ENCODE data around the gene LPAR3.

Gene LPAR3

DNA sequence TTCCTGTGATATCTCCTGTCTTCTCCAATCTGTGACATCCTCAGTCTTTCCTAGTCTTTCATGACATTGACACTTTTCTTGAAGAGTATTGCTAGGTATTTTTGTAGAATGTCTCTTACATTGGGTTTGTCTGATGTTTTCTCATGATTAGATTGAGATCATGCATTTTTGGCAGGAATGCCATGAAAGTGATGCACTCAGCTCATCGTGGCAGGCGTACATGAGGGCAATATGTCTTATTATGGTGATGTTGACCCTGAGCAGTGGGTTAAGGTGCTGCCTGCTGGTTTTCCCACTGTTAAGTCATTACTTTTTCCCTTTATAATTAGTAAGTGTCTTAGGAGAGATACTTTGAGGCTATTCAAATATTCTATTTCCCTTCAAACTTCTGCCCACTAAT lies 122.5 kb downstream of the LPAR3 start:
- no peak for ATAC-seq (ENCODE audit: low read depth)
- TF ChIP-seq, protein P1, sequence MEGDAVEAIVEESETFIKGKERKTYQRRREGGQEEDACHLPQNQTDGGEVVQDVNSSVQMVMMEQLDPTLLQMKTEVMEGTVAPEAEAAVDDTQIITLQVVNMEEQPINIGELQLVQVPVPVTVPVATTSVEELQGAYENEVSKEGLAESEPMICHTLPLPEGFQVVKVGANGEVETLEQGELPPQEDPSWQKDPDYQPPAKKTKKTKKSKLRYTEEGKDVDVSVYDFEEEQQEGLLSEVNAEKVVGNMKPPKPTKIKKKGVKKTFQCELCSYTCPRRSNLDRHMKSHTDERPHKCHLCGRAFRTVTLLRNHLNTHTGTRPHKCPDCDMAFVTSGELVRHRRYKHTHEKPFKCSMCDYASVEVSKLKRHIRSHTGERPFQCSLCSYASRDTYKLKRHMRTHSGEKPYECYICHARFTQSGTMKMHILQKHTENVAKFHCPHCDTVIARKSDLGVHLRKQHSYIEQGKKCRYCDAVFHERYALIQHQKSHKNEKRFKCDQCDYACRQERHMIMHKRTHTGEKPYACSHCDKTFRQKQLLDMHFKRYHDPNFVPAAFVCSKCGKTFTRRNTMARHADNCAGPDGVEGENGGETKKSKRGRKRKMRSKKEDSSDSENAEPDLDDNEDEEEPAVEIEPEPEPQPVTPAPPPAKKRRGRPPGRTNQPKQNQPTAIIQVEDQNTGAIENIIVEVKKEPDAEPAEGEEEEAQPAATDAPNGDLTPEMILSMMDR (IDR thresholded peaks at IDR 0.05; ENCODE audit: poor library complexity, severe bottlenecking), result no peak
- Histone ChIP-seq H3K36me3 (ENCODE audit: low read depth) (no peaks in the 10 kb centered on the region), H3K9me3 (ENCODE audit: severe bottlenecking) (no peaks in the 10 kb centered on the region), H3K27me3 (ENCODE audit: insufficient read depth, poor library complexity, severe bottlenecking) (no peaks in the 10 kb centered on the region), H3K27ac (ENCODE audit: poor library complexity, severe bottlenecking) (no peak overlapping the region), H3K4me1 (ENCODE audit: insufficient read depth, poor library complexity, severe bottlenecking) (peaks cover 6% of the 10 kb centered on the region), H3K4me3 (ENCODE audit: severe bottlenecking) (no peak overlapping the region)
- no peak for DNase-seq (ENCODE audit: low spot score)

DNA sequence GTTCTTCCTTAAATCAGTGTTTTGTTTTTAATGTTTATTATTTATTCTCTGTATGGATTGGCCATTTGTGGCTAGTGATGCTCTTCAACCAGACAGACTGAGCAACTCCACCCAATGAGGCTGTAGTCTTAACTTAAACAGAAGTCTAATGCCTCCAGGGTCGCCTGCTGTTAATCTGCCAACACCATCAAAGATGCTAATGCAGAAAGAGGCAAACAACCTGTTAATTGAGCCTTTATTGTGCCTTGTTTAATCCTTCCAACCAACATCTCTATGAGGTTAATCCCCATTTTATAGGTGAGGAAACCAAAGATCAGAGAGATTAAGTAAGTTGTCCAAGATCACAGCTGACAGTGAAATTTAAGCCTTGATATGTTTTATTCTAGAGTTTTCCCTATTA lies 123.4 kb downstream of the LPAR3 start:
- Histone ChIP-seq H3K27me3 (ENCODE audit: insufficient read depth, poor library complexity, severe bottlenecking) (no peaks in the 10 kb centered on the region), H3K36me3 (ENCODE audit: low read depth) (no peaks in the 10 kb centered on the region), H3K4me1 (ENCODE audit: insufficient read depth, poor library complexity, severe bottlenecking) (peaks cover 6% of the 10 kb centered on the region), H3K27ac (ENCODE audit: poor library complexity, severe bottlenecking) (no peak overlapping the region), H3K4me3 (ENCODE audit: severe bottlenecking) (no peak overlapping the region), H3K9me3 (ENCODE audit: severe bottlenecking) (no peaks in the 10 kb centered on the region)
- DNase-seq (ENCODE audit: low spot score), result no peak
- no peak for ATAC-seq (ENCODE audit: low read depth)
- TF ChIP-seq, protein P1 (IDR thresholded peaks at IDR 0.05; ENCODE audit: poor library complexity, severe bottlenecking), result no peak

DNA sequence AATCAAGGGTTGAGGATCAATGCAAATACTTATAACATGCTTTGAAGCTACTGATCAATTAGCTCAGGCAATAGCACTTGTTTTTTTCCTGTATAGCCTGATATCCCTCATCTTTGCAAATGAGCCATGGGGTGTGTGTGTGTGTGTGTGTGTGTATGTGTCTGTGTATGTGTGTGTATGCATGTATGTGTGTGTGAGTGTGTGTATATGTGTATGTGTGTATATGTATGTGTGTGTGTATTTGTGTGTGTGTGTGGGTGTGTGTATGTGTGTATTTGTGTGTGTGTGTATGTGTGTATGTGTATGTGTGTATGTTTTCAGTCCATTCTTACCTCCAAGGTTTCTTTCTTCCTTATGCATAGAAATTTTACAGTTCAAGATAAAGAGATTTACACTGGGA lies 124.4 kb downstream of the LPAR3 start:
- Histone ChIP-seq H3K9me3 (ENCODE audit: severe bottlenecking) (no peaks in the 10 kb centered on the region), H3K4me3 (ENCODE audit: severe bottlenecking) (no peak overlapping the region), H3K4me1 (ENCODE audit: insufficient read depth, poor library complexity, severe bottlenecking) (peaks cover 6% of the 10 kb centered on the region), H3K27ac (ENCODE audit: poor library complexity, severe bottlenecking) (no peak overlapping the region), H3K36me3 (ENCODE audit: low read depth) (no peaks in the 10 kb centered on the region), H3K27me3 (ENCODE audit: insufficient read depth, poor library complexity, severe bottlenecking) (no peaks in the 10 kb centered on the region)
- ATAC-seq (ENCODE audit: low read depth) (no peak), DNase-seq (ENCODE audit: low spot score) (no peak)
- TF ChIP-seq, protein P1 (IDR thresholded peaks at IDR 0.05; ENCODE audit: poor library complexity, severe bottlenecking), result no peak

DNA sequence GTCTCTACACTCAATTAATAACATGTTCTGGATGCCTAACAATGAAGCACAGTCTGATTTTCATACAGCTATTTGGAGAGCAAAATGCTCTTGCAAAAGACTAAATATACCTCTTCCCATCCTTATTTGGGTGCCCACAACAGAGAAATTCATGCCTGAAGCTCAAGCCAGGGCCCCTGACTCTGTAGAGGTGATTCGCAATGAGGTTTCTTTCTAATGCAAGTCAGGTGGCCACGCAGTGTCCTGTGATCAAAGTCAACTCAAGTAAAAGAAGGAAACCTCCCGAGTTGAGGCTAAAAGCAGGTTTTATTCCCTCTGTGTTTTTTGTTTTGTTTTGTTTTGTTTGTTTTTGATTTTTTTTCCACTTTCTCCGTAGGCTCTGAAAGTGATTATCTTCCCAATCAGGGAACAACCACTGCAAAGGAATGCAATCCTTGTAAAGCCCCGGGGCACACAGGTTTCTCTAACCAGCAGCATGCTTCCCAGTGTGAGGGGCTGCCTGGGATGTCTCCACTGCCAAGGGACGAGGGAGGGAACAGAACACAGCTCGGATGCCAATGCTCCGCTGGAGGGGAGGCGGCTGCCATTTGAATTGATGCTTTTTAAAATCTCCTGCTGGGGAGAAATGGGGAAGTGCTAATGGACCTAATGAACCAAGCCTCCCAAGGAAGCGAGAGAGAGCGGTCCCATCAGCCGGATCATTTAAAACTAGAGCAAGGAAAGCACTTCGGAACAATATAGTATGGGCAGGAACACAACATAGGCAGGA lies 128.9 kb downstream of the LPAR3 start:
- DNase-seq (ENCODE audit: low spot score), result no peak
- no peak overlapping the region for H3K27ac ChIP-seq (ENCODE audit: poor library complexity, severe bottlenecking)
- H3K4me1 ChIP-seq (ENCODE audit: insufficient read depth, poor library complexity, severe bottlenecking), result no peaks in the 10 kb centered on the region
- no peaks in the 10 kb centered on the region for H3K27me3 ChIP-seq (ENCODE audit: insufficient read depth, poor library complexity, severe bottlenecking)
- no peak overlapping the region for H3K4me3 ChIP-seq (ENCODE audit: severe bottlenecking)
- no peaks in the 10 kb centered on the region for H3K36me3 ChIP-seq (ENCODE audit: low read depth)
- H3K9me3 ChIP-seq (ENCODE audit: severe bottlenecking), result no peaks in the 10 kb centered on the region
- ATAC-seq (ENCODE audit: low read depth), result no peak
- TF ChIP-seq, protein P1 (IDR thresholded peaks at IDR 0.05; ENCODE audit: poor library complexity, severe bottlenecking), result no peak

DNA sequence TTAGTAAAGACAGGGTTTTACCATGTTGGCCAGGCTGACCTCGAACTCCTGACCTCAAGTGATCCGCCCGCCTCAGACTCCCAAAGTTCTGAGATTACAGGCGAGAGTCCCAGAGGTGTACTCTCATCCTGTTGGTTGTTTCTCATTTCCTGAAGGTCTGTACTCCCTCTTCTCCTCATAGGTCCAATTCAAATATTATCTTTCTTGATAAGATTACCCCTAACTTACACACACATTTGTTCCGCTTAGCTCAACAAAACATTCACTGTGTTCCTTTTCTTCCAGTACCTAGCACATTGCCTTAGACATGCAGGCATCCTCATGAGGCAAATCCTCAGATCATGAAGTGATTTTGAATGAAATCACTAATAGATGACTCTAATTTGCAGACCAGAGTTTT lies 130.3 kb downstream of the LPAR3 start:
- no peak overlapping the region for H3K27ac ChIP-seq (ENCODE audit: poor library complexity, severe bottlenecking)
- H3K4me3 ChIP-seq (ENCODE audit: severe bottlenecking), result no peak overlapping the region
- no peak for ATAC-seq (ENCODE audit: low read depth)
- no peaks in the 10 kb centered on the region for H3K9me3 ChIP-seq (ENCODE audit: severe bottlenecking)
- no peaks in the 10 kb centered on the region for H3K4me1 ChIP-seq (ENCODE audit: insufficient read depth, poor library complexity, severe bottlenecking)
- TF ChIP-seq, protein P1 (IDR thresholded peaks at IDR 0.05; ENCODE audit: poor library complexity, severe bottlenecking), result no peak
- no peaks in the 10 kb centered on the region for H3K36me3 ChIP-seq (ENCODE audit: low read depth)
- DNase-seq (ENCODE audit: low spot score), result no peak
- H3K27me3 ChIP-seq (ENCODE audit: insufficient read depth, poor library complexity, severe bottlenecking), result no peaks in the 10 kb centered on the region
